Neural cell (in vitro differentiated cells): Measurements from ENCODE around the gene NAA11.

Source experiments
- CTCF ChIP-seq: fragments of 450-650 bp; IDR thresholded peaks from 2 replicates; pipeline ENCODE4 v1.5.1; 2014; ENCODE audit warnings: antibody characterized with exemption, mild to moderate bottlenecking, moderate library complexity; ENCODE audit not compliant: poor library complexity, severe bottlenecking
- EZH2 ChIP-seq: fragments of 200-600, 300-800 bp; shearing (Covaris generic), sonication (generic); IDR thresholded peaks from 2 replicates; pipeline ENCODE4 v1.6.1; 2014; ENCODE audit warnings: antibody characterized with exemption, low read length, borderline replicate concordance, mild to moderate bottlenecking; ENCODE audit not compliant: insufficient read depth, poor library complexity, severe bottlenecking
- POLR2AphosphoS5 ChIP-seq: IDR thresholded peaks from 2 replicates; pipeline ENCODE4 v1.6.1; 2012

GRCh38 chr4:79357365-79357764 lies 31.5 kb upstream of the NAA11 start:
- TF ChIP-seq POLR2AphosphoS5: no peak
- TF ChIP-seq CTCF: no peak
- TF ChIP-seq EZH2: no peak
